ENCODE data around the gene RAD51B.

The RAD51B gene

DNA sequence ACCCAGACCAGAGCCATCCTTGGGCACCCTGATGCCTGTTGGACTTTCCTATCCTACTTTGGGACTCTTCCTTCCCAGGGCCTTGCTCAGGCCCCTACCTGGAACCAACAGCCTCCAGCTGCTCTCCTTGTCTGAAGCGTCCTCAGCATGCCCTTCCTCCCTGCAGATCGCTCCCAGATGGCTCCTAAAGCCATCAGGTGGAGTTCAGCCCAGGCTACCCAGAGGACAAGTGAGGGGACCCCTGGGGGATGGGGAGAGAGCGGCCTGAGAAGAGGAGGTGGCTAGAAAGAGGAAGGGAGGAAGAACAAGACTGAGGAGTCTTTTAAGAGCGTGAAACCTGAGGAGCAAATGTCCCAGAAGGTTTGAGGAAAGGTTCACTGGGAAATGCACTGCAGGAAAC, 736.7 kb downstream of the RAD51B start:
- DNase-seq (ENCODE audit: low read depth), result no peak

DNA sequence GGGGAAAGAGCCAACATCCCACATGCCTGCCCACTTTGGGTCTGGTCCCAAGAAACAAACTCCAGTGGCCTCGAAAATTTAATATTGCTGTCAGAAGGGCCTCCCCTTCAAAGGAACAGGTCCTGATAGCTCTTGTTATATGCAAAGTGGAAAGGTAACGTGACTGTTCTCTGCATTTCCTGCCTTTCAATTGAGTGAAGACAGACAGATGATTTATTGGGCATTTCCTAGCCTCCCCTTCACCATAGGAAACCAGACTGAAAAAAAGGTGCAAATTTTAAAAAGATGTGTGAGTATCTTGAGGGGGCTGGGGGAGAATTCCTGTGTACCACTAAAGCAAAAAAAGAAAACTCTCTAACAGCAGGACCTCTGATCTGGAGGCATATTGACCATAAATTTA, 738.1 kb downstream of the RAD51B start:
- no peak for DNase-seq (ENCODE audit: low read depth)

DNA sequence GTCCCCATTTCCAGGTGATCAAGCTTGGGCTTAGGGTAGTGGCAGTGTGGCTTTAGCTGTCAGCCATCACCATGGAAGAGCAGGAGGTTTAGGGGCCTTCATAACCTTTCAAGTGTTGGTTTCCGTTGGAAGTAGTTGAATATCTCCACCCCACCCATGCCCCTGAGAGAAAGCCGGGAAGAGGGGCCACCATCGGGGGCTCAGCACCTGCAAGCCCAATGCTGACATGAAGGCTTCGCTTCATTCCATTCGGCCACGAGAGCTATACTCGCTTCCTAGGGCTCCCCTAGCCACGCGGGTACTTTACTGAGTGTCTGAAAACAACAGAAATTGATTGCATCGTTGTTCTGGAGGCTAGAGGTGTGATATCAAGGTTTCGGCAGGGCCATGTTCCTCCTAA, 738.5 kb downstream of the RAD51B start:
- no peak for DNase-seq (ENCODE audit: low read depth)

GRCh38 chr14:68559949-68560348, 740.4 kb downstream of the RAD51B start:
- no peak for DNase-seq (ENCODE audit: low read depth)

DNA sequence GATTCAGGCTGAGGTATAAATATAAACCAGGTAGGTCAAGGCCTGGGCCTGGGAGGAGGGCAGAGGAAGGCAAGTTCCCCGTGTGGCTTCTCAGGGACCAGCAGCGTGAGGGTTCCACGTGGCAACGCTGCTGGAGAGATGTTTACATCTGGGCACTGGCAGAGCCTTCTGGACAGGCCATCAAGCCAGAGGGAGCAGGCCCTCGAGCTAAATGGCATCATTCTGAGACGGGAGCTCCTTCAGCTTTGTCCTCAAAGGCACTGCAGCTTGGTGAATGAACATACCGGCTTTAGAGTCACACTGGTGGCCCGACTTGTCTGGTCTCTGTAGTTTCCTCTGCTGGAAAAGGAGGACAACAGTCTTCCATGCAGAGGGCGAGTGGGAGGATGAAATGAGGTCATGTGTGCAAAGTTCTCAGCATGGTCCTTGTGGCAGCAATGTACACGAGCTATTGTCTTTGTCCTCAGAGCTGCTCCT, 742.0 kb downstream of the RAD51B start:
- no peak for DNase-seq (ENCODE audit: low read depth)

DNA sequence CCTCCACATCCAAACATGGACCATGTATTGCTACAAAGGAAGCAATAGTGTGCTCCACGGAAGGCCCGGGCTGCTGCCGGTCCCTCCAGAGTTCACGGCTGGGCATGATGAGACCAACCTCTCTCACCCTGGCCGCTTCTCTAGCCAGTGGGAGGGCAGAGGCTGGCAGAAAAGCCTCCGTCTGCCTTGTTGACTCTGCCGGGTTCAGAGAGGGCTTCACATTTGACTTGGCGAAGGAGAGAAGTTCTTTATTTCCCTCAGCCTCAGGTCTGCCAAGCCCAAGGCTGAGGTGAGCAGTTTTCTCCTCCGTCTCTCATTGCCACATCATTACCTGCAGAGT, 743.3 kb downstream of the RAD51B start:
- DNase-seq (ENCODE audit: low read depth), result no peak

GRCh38 chr14:68563251-68564131, 743.9 kb downstream of the RAD51B start:
- DNase-seq (ENCODE audit: low read depth), result no peak

- DNase-seq (ENCODE audit: low read depth), result no peak
These were observed 744.7 kb downstream of the RAD51B start for GRCh38 chr14:68564191-68564825.

GRCh38 chr14:68564826-68565759, 745.5 kb downstream of the RAD51B start:
- no peak for DNase-seq (ENCODE audit: low read depth)

DNA sequence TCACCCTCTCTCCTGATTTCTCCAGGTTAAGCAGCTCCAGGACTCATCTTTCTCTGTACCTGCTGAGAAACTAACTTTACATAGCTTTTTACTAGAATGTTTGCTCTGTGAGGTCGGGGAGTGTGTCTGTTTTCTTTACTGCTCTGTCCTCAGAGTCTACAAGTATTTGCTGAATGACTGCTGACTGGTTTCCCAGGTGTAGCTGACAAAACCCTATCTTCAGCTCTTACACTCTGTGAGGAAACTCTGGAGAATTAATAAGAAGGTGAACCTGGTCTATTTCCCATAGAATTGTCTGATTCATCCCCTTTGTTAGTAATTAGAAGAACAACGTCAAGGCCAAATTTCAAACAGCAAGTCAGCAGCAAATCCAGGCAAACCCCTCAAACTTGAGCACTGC, 746.5 kb downstream of the RAD51B start:
- DNase-seq (ENCODE audit: low read depth), result no peak

DNA sequence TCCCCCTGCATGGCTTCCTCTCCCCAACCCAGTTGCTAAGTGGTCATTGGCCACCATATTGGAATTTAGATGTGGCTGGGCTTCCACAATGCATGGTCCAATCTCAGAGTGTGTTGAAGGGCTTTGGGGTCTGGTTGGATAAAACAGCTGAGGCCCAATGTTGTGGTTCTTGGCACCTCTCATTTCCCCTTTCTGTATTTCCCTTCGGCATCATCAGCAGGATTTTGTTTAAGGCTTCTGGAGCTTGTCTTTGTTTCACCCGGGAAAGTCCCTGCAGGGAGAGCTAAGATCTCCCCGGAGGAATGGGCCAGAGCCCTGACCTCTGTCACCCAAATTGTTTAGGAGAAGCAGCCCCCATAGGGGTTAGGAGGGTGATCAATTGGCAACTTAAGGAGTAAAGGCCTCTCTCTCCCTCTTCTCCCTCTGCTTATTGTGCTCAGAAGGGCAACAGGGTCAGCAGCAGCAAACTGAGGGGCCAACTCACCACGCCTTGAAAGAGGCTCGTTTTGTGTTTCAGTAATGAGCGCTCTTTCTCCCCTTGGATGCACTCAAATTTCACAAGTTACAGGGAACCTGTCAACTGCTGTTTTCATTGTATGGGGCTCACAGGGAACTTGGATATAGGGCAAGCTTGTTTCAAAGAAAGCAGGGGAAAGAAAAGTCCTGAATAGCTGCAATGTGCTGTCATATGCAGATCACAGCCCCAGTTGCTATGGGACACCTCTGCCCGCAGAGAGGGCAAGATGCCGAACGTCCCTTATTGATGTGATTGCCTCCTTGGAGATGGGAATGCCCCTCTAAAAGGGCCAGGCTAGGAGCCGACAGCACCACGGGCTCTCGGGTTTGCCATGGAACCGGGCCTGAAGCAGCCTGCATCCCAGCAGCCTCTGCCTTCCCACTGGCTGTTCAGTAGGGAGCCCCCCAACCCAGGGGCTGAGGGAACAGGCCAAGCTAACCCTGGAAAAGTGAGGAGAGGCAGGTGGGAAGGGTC, 749.6 kb downstream of the RAD51B start:
- DNase-seq (ENCODE audit: low read depth), result no peak

GRCh38 chr14:68569970-68570409, 750.4 kb downstream of the RAD51B start:
- no peak for DNase-seq (ENCODE audit: low read depth)

DNA sequence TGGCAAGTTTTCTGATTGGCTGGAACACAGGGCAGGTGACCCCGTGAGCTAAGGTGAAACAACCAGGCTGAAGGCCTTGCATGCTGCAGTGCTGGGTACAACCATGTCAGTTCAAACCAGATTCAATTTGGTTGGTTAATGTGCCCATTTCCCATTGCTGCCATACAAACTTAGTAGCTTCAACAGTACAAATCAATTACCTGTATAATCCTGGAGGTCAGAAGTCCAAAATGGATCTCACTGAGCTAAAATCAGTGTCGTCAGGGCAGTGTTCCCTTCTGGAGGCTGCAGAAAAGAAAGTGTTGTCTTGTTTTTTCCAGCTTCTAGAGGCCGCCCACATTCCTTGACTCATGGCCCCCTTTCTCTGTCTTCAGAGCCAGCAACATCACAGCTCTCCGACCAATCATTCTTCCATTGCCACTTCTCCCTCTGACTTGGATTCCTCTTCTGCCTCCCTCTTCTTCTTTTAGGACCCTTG, 751.6 kb downstream of the RAD51B start:
- DNase-seq (ENCODE audit: low read depth), result no peak

GRCh38 chr14:68571928-68572525, 752.4 kb downstream of the RAD51B start:
- no peak for DNase-seq (ENCODE audit: low read depth)

DNA sequence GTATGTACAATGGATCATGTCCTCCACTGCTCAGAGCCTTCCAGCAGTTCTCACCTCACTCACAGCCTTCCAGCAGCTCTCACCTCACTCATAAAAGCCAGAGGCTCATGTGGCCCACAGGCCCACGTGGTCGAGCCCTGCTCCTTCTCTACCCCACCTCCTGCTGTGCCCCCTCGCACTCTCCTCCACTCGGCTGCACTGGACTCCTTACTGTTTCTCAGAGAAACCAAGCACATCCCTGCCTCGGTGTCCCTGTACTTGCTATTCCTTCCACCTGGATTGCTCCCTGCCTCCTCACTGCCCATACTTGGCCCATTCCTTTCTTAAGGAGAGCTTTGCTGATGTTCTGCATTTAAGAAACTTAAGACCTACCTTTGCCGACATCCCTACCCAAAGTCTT, 753.5 kb downstream of the RAD51B start:
- DNase-seq (ENCODE audit: low read depth), result no peak

- DNase-seq (ENCODE audit: low read depth), result no peak
These were observed 754.1 kb downstream of the RAD51B start for GRCh38 chr14:68573722-68574121.

- DNase-seq (ENCODE audit: low read depth), result no peak
These were observed 754.9 kb downstream of the RAD51B start for GRCh38 chr14:68574461-68574860.

DNA sequence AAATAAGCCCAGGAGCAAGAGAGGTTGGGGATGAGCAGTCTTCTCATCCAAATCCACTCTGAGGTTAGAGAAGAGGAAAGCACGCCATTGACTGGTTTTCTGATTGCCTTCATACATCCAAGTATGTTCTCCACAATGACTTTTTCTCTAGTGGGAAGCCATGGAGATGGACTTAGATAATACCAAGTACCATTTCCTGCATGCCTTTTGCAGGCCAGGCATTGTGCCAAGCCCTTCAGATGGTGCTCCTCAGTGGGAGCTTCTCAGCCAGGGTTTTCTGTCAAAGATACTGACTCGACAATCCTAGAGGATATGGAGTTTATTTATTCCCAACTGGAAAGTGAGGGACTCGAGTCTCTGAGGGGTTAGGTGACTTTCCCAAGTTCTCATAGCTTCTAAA, 755.3 kb downstream of the RAD51B start:
- no peak for DNase-seq (ENCODE audit: low read depth)

- no peak for DNase-seq (ENCODE audit: low read depth)
These were observed 755.8 kb downstream of the RAD51B start for GRCh38 chr14:68575426-68575825.

DNA sequence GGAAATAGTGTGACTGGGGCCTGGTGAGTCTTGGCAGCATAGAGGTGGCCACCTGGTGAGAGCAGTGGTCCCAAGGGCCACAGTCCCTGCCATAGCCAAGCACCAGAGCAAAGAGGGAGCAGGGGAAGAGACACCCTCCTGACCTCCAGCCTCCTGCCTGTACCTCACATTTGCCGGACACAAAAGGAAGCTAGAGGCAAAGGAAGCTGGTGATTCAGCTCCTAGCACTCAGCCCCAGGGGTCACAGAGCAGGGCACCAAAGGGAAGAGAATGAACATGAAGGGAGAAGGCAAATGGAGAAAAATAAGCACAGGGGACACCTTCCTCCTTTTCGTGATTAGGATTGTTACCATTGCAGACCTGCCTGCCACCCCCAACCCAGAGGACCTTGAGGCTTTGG, 756.5 kb downstream of the RAD51B start:
- DNase-seq (ENCODE audit: low read depth), result no peak

Data from stromal cell of bone marrow (primary cell).